Fibroblast of lung (primary cell): ENCODE data around the gene DOC2B. TPM values are rescaled to one million over a fixed set of nuclear protein-coding genes. Genes with fewer than 3 reads are reported as not detected.

Source experiments
- DNase-seq, 2 donors: peaks; one replicate each; pipeline versions ENCODE4 v3.0.0 to v3.0.0-alpha.2; 2010; ENCODE audit warnings: low read depth in 2 of 2
- H2AFZ ChIP-seq: 2 replicates; pipeline ENCODE4 v1.5.1; 2012; ENCODE audit warnings: low read length, control low read depth, inconsistent platforms
- H3K27ac ChIP-seq: 2 replicates; pipeline ENCODE4 v1.5.1; 2011; ENCODE audit warnings: low read length, control low read depth; ENCODE audit not compliant: insufficient read depth
- H3K27me3 ChIP-seq: 2 replicates; pipeline ENCODE4 v1.5.1; 2011; ENCODE audit warnings: mild to moderate bottlenecking, low read length; ENCODE audit not compliant: control insufficient read depth, insufficient read depth
- H3K36me3 ChIP-seq: 2 replicates; pipeline ENCODE4 v1.5.1; 2011; ENCODE audit warnings: low read length; ENCODE audit not compliant: control insufficient read depth, insufficient read depth
- H3K4me1 ChIP-seq: 2 replicates; pipeline ENCODE4 v1.5.1; 2011; ENCODE audit warnings: low read length; ENCODE audit not compliant: control insufficient read depth, insufficient read depth; ENCODE audit errors: extremely low read depth
- H3K4me2 ChIP-seq: 2 replicates; pipeline ENCODE4 v1.5.1; 2011; ENCODE audit warnings: low read length, control low read depth; ENCODE audit not compliant: insufficient read depth; ENCODE audit errors: extremely low read depth
- H3K4me3 ChIP-seq, 4 experiments: fragments of 200-600 bp in 1 of 4; sonication (generic) in 1 of 4; replicated peaks in 1 of 4; 2 replicates each; pipeline ENCODE4 v1.5.1; 2011 to 2016; ENCODE audit warnings: low read length in 4 of 4, low read depth in 3 of 4, mild to moderate bottlenecking in 3 of 4, control low read depth in 2 of 4, inconsistent platforms in 1 of 4, mixed read lengths in 1 of 4; ENCODE audit not compliant: insufficient read depth in 1 of 4; ENCODE audit errors: control extremely low read depth in 1 of 4
- H3K79me2 ChIP-seq: 2 replicates; pipeline ENCODE4 v1.5.1; 2012; ENCODE audit warnings: mild to moderate bottlenecking, low read length, inconsistent platforms; ENCODE audit not compliant: control insufficient read depth, insufficient read depth
- H3K9ac ChIP-seq: 2 replicates; pipeline ENCODE4 v1.5.1; 2011; ENCODE audit warnings: mild to moderate bottlenecking, low read length, control low read depth; ENCODE audit not compliant: insufficient read depth
- H3K9me3 ChIP-seq: 2 replicates; pipeline ENCODE4 v1.5.1; 2012; ENCODE audit warnings: low read depth, low read length; ENCODE audit not compliant: control insufficient read depth, insufficient read depth
- H4K20me1 ChIP-seq: 2 replicates; pipeline ENCODE4 v1.5.1; 2011; ENCODE audit warnings: low read length; ENCODE audit not compliant: control insufficient read depth, insufficient read depth; ENCODE audit errors: extremely low read depth
- EZH2 ChIP-seq: IDR thresholded peaks from 2 replicates; pipeline ENCODE4 v1.5.1; 2012; ENCODE audit warnings: low read length, control low read depth, mild to moderate bottlenecking; ENCODE audit errors: missing control alignments
- polyA plus RNA-seq, 2 donors: library from polyadenylated mRNA; depleted of rRNA in 1 of 2; stranded (reverse) in 1 of 2; unstranded in 1 of 2; fragments of >200 nt; gene quantifications; 2 replicates each; pipeline ENCODE4 v1.2.1, GENCODE V29; 2011 to 2012; ENCODE audit warnings: missing spikeins in 1 of 2
- total RNA-seq: library from RNA; depleted of rRNA; stranded (reverse); fragments of >200 nt; gene quantifications from 2 replicates; pipeline ENCODE4 v1.2.1, GENCODE V29; 2014
- TF ChIP-seq, protein P1 (sequence below), 2 donors: IDR thresholded peaks in 1 of 2; conservative IDR thresholded peaks in 1 of 2; 1 replicate in 1 of 2; 2 replicates in 1 of 2; pipeline ENCODE4 v1.5.1; 2011 to 2012; ENCODE audit warnings: low read length in 2 of 2, control low read depth in 1 of 2, inconsistent platforms in 1 of 2, low read depth in 1 of 2, mild to moderate bottlenecking in 1 of 2

DOC2B gene
- total and polyA plus RNA-seq, 2 donors (not counting 1 experiment from before 2014, with no cell fraction given) = not detected

DNA sequence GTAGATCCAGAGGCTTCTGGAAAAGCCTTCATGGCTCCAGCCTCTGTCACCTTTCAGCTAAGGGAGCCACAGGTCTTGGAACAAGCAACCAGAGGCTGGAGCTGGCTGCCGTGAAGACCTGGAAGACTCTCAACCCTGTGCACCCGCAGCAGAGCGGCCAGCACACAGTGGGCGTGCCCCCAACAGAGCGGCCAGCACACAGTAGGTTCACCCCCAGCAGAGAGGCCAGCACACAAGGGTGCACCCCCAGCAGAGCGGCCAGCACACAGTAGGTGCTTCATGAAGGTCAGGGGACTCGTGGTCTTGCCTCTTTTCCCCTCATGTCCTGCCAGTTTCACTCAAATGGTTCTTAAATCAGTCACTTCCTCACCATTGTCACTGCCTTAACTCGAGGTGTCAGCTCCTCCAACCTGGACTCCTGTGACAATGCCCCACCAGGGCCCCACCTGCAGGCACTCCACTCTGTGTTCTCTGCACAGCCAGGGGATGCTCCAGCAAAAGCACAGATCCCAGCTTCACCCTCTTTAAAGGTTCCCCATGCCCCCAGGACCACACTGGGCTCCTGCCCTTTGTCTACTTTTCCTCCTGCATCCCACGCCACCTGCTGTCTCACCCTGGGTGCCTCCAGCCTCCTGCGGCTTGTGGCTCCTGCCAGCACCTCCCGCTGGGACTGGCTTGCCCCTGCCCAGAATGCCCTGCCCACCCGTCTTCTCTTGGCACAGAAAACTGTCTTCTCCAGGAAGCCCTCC, 42.4 kb upstream of the DOC2B start:
- Histone ChIP-seq H3K9ac (no peak overlapping the region), H3K27ac (no peak overlapping the region), H3K4me2 (no peak overlapping the region), H3K4me3 (no peak overlapping the region), H2AFZ (no peak overlapping the region), H3K9me3 (no peaks in the 10 kb centered on the region), H3K36me3 (no peaks in the 10 kb centered on the region), H3K27me3 (no peaks in the 10 kb centered on the region), H4K20me1 (no peaks in the 10 kb centered on the region), H3K4me1 (no peaks in the 10 kb centered on the region), H3K79me2 (no peaks in the 10 kb centered on the region)
- DNase-seq = no peak
- no peak for TF ChIP-seq EZH2
- TF ChIP-seq, protein P1, sequence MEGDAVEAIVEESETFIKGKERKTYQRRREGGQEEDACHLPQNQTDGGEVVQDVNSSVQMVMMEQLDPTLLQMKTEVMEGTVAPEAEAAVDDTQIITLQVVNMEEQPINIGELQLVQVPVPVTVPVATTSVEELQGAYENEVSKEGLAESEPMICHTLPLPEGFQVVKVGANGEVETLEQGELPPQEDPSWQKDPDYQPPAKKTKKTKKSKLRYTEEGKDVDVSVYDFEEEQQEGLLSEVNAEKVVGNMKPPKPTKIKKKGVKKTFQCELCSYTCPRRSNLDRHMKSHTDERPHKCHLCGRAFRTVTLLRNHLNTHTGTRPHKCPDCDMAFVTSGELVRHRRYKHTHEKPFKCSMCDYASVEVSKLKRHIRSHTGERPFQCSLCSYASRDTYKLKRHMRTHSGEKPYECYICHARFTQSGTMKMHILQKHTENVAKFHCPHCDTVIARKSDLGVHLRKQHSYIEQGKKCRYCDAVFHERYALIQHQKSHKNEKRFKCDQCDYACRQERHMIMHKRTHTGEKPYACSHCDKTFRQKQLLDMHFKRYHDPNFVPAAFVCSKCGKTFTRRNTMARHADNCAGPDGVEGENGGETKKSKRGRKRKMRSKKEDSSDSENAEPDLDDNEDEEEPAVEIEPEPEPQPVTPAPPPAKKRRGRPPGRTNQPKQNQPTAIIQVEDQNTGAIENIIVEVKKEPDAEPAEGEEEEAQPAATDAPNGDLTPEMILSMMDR (conservative IDR thresholded peaks at IDR 0.05 in 1 of 2, IDR thresholded peaks at IDR 0.05 in 1 of 2; ENCODE audit: low read depth in 1 of 2, low read length in 2 of 2) = no peak

- DNase-seq = no peak
- no peak overlapping the region for H2AFZ ChIP-seq
Measured at GRCh38 chr17:222172-222571, 40.7 kb upstream of the DOC2B start.

DNA sequence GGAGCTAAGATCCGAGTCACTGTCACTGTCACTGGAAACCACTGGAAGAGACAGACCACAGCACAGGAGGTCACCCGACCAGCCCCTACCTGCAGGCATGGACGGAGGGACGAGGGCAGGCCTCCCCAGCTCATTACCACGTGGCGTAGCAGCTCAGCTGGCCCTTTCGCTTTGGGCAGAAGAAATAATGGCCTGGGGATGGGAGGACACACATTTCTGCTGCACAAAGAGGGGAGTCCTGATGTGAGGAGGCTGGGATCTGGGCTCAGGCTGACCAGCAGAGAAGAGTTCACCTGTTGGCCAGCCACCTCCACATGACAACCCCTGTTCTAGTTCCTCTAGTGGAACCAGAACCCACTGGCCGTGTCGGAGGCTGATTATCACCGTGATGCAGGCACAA, 38.2 kb upstream of the DOC2B start:
- Histone ChIP-seq H3K79me2 (no peaks in the 10 kb centered on the region), H3K27ac (no peak overlapping the region), H2AFZ (no peak overlapping the region), H3K9ac (no peak overlapping the region), H4K20me1 (no peaks in the 10 kb centered on the region), H3K27me3 (no peaks in the 10 kb centered on the region), H3K4me3 (no peak overlapping the region), H3K9me3 (no peaks in the 10 kb centered on the region), H3K36me3 (no peaks in the 10 kb centered on the region), H3K4me2 (no peak overlapping the region), H3K4me1 (no peaks in the 10 kb centered on the region)
- TF ChIP-seq, protein P1 (conservative IDR thresholded peaks at IDR 0.05 in 1 of 2, IDR thresholded peaks at IDR 0.05 in 1 of 2; ENCODE audit: low read depth in 1 of 2, low read length in 2 of 2) = no peak
- TF ChIP-seq EZH2 = no peak
- no peak for DNase-seq

More at GRCh38 chr17:222172-222571, 40.7 kb upstream of the DOC2B start:
- no peaks in the 10 kb centered on the region for H3K79me2 ChIP-seq
- no peaks in the 10 kb centered on the region for H3K36me3 ChIP-seq
- no peak overlapping the region for H3K27ac ChIP-seq
- H3K4me1 ChIP-seq = no peaks in the 10 kb centered on the region
- H3K9ac ChIP-seq = no peak overlapping the region
- no peaks in the 10 kb centered on the region for H4K20me1 ChIP-seq
- no peak overlapping the region for H3K4me2 ChIP-seq
- no peaks in the 10 kb centered on the region for H3K9me3 ChIP-seq
- TF ChIP-seq, protein P1 (conservative IDR thresholded peaks at IDR 0.05 in 1 of 2, IDR thresholded peaks at IDR 0.05 in 1 of 2; ENCODE audit: low read depth in 1 of 2, low read length in 2 of 2) = no peak
- TF ChIP-seq EZH2 = no peak
- no peaks in the 10 kb centered on the region for H3K27me3 ChIP-seq
- H3K4me3 ChIP-seq = no peak overlapping the region
